DLD1 (cell line): Measurements from ENCODE around the gene RPS6KL1.

Source experiments
- in situ Hi-C: cut with HindIII; loops from 2 replicates; pipeline ENCODE4 v1.10.0; 2017; ENCODE audit warnings: low sequenced_read_pairs

Gene RPS6KL1

GRCh38 chr14:74952697-74953484 lies 29.8 kb upstream of the RPS6KL1 start:
- in situ Hi-C loops: no loop called here

- in situ Hi-C loops: no loop called here
These were observed 29.2 kb upstream of the RPS6KL1 start for GRCh38 chr14:74952180-74952665.

GRCh38 chr14:74951443-74952179 lies 28.6 kb upstream of the RPS6KL1 start:
- in situ Hi-C loops: no loop called here

GRCh38 chr14:74950795-74951442 lies 27.9 kb upstream of the RPS6KL1 start:
- in situ Hi-C loops: no loop called here

- in situ Hi-C loops: no loop called here
These were observed 27.0 kb upstream of the RPS6KL1 start for GRCh38 chr14:74949859-74950573.

- in situ Hi-C loops: no loop called here
These were observed 26.1 kb upstream of the RPS6KL1 start for GRCh38 chr14:74949191-74949601.

GRCh38 chr14:74948228-74949175 lies 25.4 kb upstream of the RPS6KL1 start:
- in situ Hi-C loops: no loop called here

GRCh38 chr14:74947353-74948227 lies 24.5 kb upstream of the RPS6KL1 start:
- in situ Hi-C loops: no loop called here

GRCh38 chr14:74946659-74947281 lies 23.7 kb upstream of the RPS6KL1 start:
- in situ Hi-C loops: no loop called here

- in situ Hi-C loops: no loop called here
These were observed 23.0 kb upstream of the RPS6KL1 start for GRCh38 chr14:74945852-74946658.

- in situ Hi-C loops: no loop called here
These were observed 22.3 kb upstream of the RPS6KL1 start for GRCh38 chr14:74945261-74945851.

- in situ Hi-C loops: no loop called here
These were observed 19.5 kb upstream of the RPS6KL1 start for GRCh38 chr14:74942608-74943007.

- in situ Hi-C loops: no loop called here
These were observed 19.1 kb upstream of the RPS6KL1 start for GRCh38 chr14:74942181-74942580.

- in situ Hi-C loops: no loop called here
These were observed 18.6 kb upstream of the RPS6KL1 start for GRCh38 chr14:74941676-74942097.

- in situ Hi-C loops: no loop called here
These were observed 18.0 kb upstream of the RPS6KL1 start for GRCh38 chr14:74940956-74941565.

- in situ Hi-C loops: no loop called here
These were observed 15.8 kb upstream of the RPS6KL1 start for GRCh38 chr14:74938531-74939495.
